ENCODE results near the gene CDC42BPB.

CDC42BPB gene

GRCh38 chr14:103102689-103103260 is 45.4 kb upstream of the CDC42BPB start:
- DNase-seq (ENCODE audit: low read depth) = no peak
- TF ChIP-seq CTCF (IDR thresholded peaks at IDR 0.05; ENCODE audit: control insufficient read depth, extremely low read depth, insufficient read depth) = no peak
- H3K4me3 ChIP-seq (ENCODE audit: low read depth, low read length) = no peak overlapping the region

GRCh38 chr14:103101963-103102688 is 44.8 kb upstream of the CDC42BPB start:
- no peak overlapping the region for H3K4me3 ChIP-seq (ENCODE audit: low read depth, low read length)
- DNase-seq (ENCODE audit: low read depth) = no peak
- TF ChIP-seq CTCF (IDR thresholded peaks at IDR 0.05; ENCODE audit: control insufficient read depth, extremely low read depth, insufficient read depth) = no peak

- no peak for DNase-seq (ENCODE audit: low read depth)
- no peak overlapping the region for H3K4me3 ChIP-seq (ENCODE audit: low read depth, low read length)
- no peak for TF ChIP-seq CTCF (IDR thresholded peaks at IDR 0.05; ENCODE audit: control insufficient read depth, extremely low read depth, insufficient read depth)
Measured at GRCh38 chr14:103101257-103101962, 44.1 kb upstream of the CDC42BPB start.

GRCh38 chr14:103100281-103101121 is 43.2 kb upstream of the CDC42BPB start:
- no peak for TF ChIP-seq CTCF (IDR thresholded peaks at IDR 0.05; ENCODE audit: control insufficient read depth, extremely low read depth, insufficient read depth)
- H3K4me3 ChIP-seq (ENCODE audit: low read depth, low read length) = no peak overlapping the region
- DNase-seq (ENCODE audit: low read depth) = no peak

- no peak for TF ChIP-seq CTCF (IDR thresholded peaks at IDR 0.05; ENCODE audit: control insufficient read depth, extremely low read depth, insufficient read depth)
- no peak for DNase-seq (ENCODE audit: low read depth)
- no peak overlapping the region for H3K4me3 ChIP-seq (ENCODE audit: low read depth, low read length)
Measured at GRCh38 chr14:103099733-103100280, 42.5 kb upstream of the CDC42BPB start.

- H3K4me3 ChIP-seq (ENCODE audit: low read depth, low read length) = no peak overlapping the region
- no peak for DNase-seq (ENCODE audit: low read depth)
- TF ChIP-seq CTCF (IDR thresholded peaks at IDR 0.05; ENCODE audit: control insufficient read depth, extremely low read depth, insufficient read depth) = no peak
Measured at GRCh38 chr14:103099081-103099732, 41.9 kb upstream of the CDC42BPB start.

Data from LNCaP clone FGC (cell line).